Ovary (tissue), 9 donors: Measurements from ENCODE around the gene B4GALNT4. TPM values are rescaled to one million over a fixed set of nuclear protein-coding genes. Genes with fewer than 3 reads are reported as not detected.

Source experiments
- DNase-seq, 5 donors: peaks; one replicate each; pipeline ENCODE4 v3.0.0-alpha.2; 2019 to 2020
- H3K27ac ChIP-seq, 2 donors: fragments of 200-600 bp; one replicate each; pipeline versions ENCODE4 v1.5.1 to v1.8.0; 2019 to 2022
- H3K27me3 ChIP-seq: fragments of 200-600 bp; one replicate; pipeline ENCODE4 v1.8.0; 2022
- H3K36me3 ChIP-seq: fragments of 200-600 bp; sonication (generic); one replicate; pipeline ENCODE4 v1.5.1; 2019
- H3K4me1 ChIP-seq: one replicate; pipeline ENCODE4 v1.8.1; 2013; ENCODE audit warnings: mild to moderate bottlenecking, moderate library complexity; ENCODE audit not compliant: insufficient read depth
- H3K4me3 ChIP-seq: fragments of 200-600 bp; sonication (generic); one replicate; pipeline ENCODE4 v1.5.1; 2017
- H3K9me3 ChIP-seq, 2 donors: fragments of 200-600 bp in 1 of 2; sonication (generic) in 1 of 2; one replicate each; pipeline versions ENCODE4 v1.5.1 to v1.8.1; 2013 to 2019; ENCODE audit warnings: mild to moderate bottlenecking in 1 of 2, moderate library complexity in 1 of 2
- CTCF ChIP-seq, 3 donors: fragments of 450-650 bp in 2 of 3; fragments of 200-600 bp in 1 of 3; IDR thresholded peaks; one replicate each; pipeline versions ENCODE4 v1.5.1 to v1.8.0; 2016 to 2022; ENCODE audit warnings: antibody characterized with exemption in 3 of 3, mild to moderate bottlenecking in 1 of 3
- EP300 ChIP-seq: sonication (generic); formaldehyde crosslinking; IDR thresholded peaks from one replicate; pipeline ENCODE4 v1.6.1; 2017; ENCODE audit warnings: antibody characterized with exemption
- POLR2A ChIP-seq: fragments of 450-650 bp; IDR thresholded peaks from one replicate; pipeline ENCODE4 v1.6.1; 2017; ENCODE audit warnings: antibody characterized with exemption, mild to moderate bottlenecking, moderate library complexity
- WGBS, 3 donors: extraction: QIAGEN DNeasy Blood & Tissue Kit in 1 of 3; methylation state at CpG; one replicate each; pipeline versions ENCODE4 v1.1.5 to v1.1.7; 2013 to 2017; 5-methylcytosine and 5-hydroxymethylcytosine counted together
- intact Hi-C, 4 donors: fragments of 100-400 bp; cut with DNase I; formaldehyde crosslinking; loops; one replicate each; pipeline versions ENCODE4 v1.11.0 to v1.15.1; 2022 to 2023
- polyA plus RNA-seq, 2 donors: library from polyadenylated mRNA; stranded (reverse); fragments of 200-250 nt in 1 of 2; fragments of 350-450 nt in 1 of 2; fragmentation: Illumina TruSeq in 1 of 2; extraction: RNeasy Lipid Tissue Mini Kit (QIAGEN cat#74804) in 1 of 2; gene quantifications; one replicate each; pipeline ENCODE4 v1.2.3, GENCODE V29; 2013 to 2014
- total RNA-seq, 7 donors: library from RNA; depleted of rRNA in 2 of 7; stranded (reverse); fragments of >200 nt in 2 of 7; fragmentation: NEBNext Ultra II Directional in 3 of 7; extraction: Animal tissue kit (Norgen Biotek cat#: 25700) in 3 of 7; gene quantifications; one replicate each; pipeline versions ENCODE4 v1.1.0 to v1.2.4, GENCODE V29; 2016 to 2023
- donor health status: DM: no; HTN: no; CAD: no; lungs with moderate emphysema.
- donor health status: DM: no; HTN: no; CAD: no.
- donor health status: Bipolar disorder and iron deficiency.
- donor health status: DM: yes; HTN: yes; CAD: no.
- donor health status: DM: no; HTN: no; CAD: no.
- donor health status: DM: yes; HTN: yes; CAD: no.

The B4GALNT4 gene
- total and polyA plus RNA-seq, 9 donors: 1.3 to 90.3 (median 52.5) TPM

- peak overlapping the region; percentile 36 for H3K4me3 ChIP-seq
- peak in 2 of 5 donors; percentile 65 for DNase-seq
- no peak for TF ChIP-seq EP300
- no peak for TF ChIP-seq POLR2A
- no peak for TF ChIP-seq CTCF (IDR thresholded peaks at IDR 0.05)
- no peaks in the 10 kb centered on the region for H3K27me3 ChIP-seq
- 2 to 8% (median 4%) methylated on average over 21 to 60 of the region's 61 CpGs for WGBS, 3 donors
- no peaks in the 10 kb centered on the region for H3K36me3 ChIP-seq
- H3K9me3 ChIP-seq: no peaks in the 10 kb centered on the region
- intact Hi-C loops: loop anchor here in 3 of 4 donors (5.0 to 10.0 kb wide), 2 partner anchors 76 to 164 kb away; partner anchors contain the start of genes BET1L (in 3 of the 3) and RIC8A (in 3 of the 3)
- H3K4me1 ChIP-seq: peaks cover 5% of the 10 kb centered on the region
- H3K27ac ChIP-seq: no peak overlapping the region
Measured at GRCh38 chr11:368414-369335, 624 bp upstream of the B4GALNT4 start.

GRCh38 chr11:370070-370941 lies 1.0 kb downstream of the B4GALNT4 start:
- intact Hi-C loops: no loop called here
- TF ChIP-seq CTCF (IDR thresholded peaks at IDR 0.05): no peak
- TF ChIP-seq EP300: no peak
- TF ChIP-seq POLR2A: no peak
- no peaks in the 10 kb centered on the region for H3K27me3 ChIP-seq
- peaks cover 5% of the 10 kb centered on the region for H3K4me1 ChIP-seq
- peak overlapping the region; percentile 52 to 73 for H3K27ac ChIP-seq
- H3K9me3 ChIP-seq: no peaks in the 10 kb centered on the region
- peak in 1 of 5 donors; percentile 70 for DNase-seq
- WGBS, 3 donors: 15 to 35% (median 28%) methylated on average over 25 to 42 of the region's 42 CpGs
- peak overlapping the region; percentile 32 for H3K4me3 ChIP-seq
- H3K36me3 ChIP-seq: no peaks in the 10 kb centered on the region

- TF ChIP-seq CTCF (IDR thresholded peaks at IDR 0.05) (no peak), POLR2A (no peak), EP300 (no peak)
- H3K36me3 ChIP-seq: no peaks in the 10 kb centered on the region
- no peaks in the 10 kb centered on the region for H3K9me3 ChIP-seq
- no peak overlapping the region for H3K4me3 ChIP-seq
- 85 to 90% (median 90%) methylated on average over 5 of the region's 5 CpGs for WGBS, 3 donors
- intact Hi-C loops: no loop called here
- no peak for DNase-seq
- no peak overlapping the region for H3K27ac ChIP-seq
- H3K27me3 ChIP-seq: no peaks in the 10 kb centered on the region
- H3K4me1 ChIP-seq: peaks cover 5% of the 10 kb centered on the region
Measured at GRCh38 chr11:371051-371450, 1.8 kb downstream of the B4GALNT4 start.
